GM18508 (cell line): ENCODE results near the gene SMIM34.
"Not testable (repeated sequence)": the region's sequence is repeated elsewhere in the genome, so short reads cannot be mapped to it uniquely, and the experiment has no call there.

Experiments used
- ATAC-seq: cut with Tn5 transposase; IDR thresholded peaks from one replicate; pipeline ENCODE4 v1.9.1; 2021; ENCODE audit warnings: moderate number of reproducible peaks; ENCODE audit not compliant: insufficient read depth, unreplicated experiment

Gene SMIM34

GRCh38 chr21:34374940-34375618 lies 48.7 kb downstream of the SMIM34 start, which contains the start of gene SMIM11:
Gene SMIM11 (plus strand): TSS chr21:34375507. CDS start chr21:34379505, 3,998 bp downstream.
- ATAC-seq, result not testable (repeated sequence)

- not testable (repeated sequence) for ATAC-seq
Observed at GRCh38 chr21:34374462-34374861, 49.3 kb downstream of the SMIM34 start.

GRCh38 chr21:34372321-34372720 lies 51.4 kb downstream of the SMIM34 start:
- no peak for ATAC-seq

DNA sequence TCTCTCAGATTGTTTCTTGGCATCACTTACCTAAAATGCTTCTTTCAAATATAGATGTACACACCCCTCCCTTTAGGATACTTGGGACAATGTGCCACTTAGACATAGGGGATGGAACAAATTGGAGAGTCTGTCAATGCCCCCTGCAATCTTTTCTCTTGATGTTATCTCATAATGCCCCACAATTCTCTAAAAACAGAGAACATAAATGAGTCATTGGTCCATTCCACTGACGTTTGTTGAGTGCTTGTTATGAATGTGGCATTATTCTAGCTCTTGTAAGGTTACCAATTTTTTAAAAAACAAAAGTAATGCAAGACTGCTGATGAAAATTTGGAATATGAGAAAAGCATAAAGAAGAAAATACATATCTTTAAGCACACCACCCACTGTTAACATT lies 54.0 kb downstream of the SMIM34 start:
- no peak for ATAC-seq
